KOPT-K1 (cell line): ENCODE measurements around the gene SBK3.
"Not testable (repeated sequence)": the region's sequence is repeated elsewhere in the genome, so short reads cannot be mapped to it uniquely, and the experiment has no call there.

Experiments
- H3K27ac ChIP-seq: fragments of 200-600 bp; sonication (generic); 2 replicates; pipeline ENCODE4 v1.5.1; 2016; ENCODE audit warnings: antibody characterized with exemption, mild to moderate bottlenecking, low read depth, low read length; ENCODE audit not compliant: poor library complexity, severe bottlenecking
- H3K36me3 ChIP-seq: fragments of 200-600 bp; sonication (generic); 2 replicates; pipeline ENCODE4 v1.5.1; 2017; ENCODE audit warnings: antibody characterized with exemption, mild to moderate bottlenecking, low read length, moderate library complexity; ENCODE audit not compliant: insufficient read depth
- H3K9me3 ChIP-seq: fragments of 200-600 bp; sonication (generic); 2 replicates; pipeline ENCODE4 v1.5.1; 2017; ENCODE audit warnings: antibody characterized with exemption, low read length, mild to moderate bottlenecking; ENCODE audit not compliant: insufficient read depth, poor library complexity, severe bottlenecking

SBK3 gene

GRCh38 chr19:55580628-55581144, 35.3 kb upstream of the SBK3 start, which contains the start of gene ZNF579:
Gene ZNF579, minus strand, starts transcription at chr19:55580848. Its CDS starts 1,209 bp downstream, at chr19:55579639.
- Histone ChIP-seq H3K36me3 (peaks cover 12% of the 10 kb centered on the region; the same call in 1 of the 2 replicates), H3K9me3 (no peaks in the 10 kb centered on the region), H3K27ac (peak within 1 kb of the TSS; percentile 72)

GRCh38 chr19:55579766-55580621, 34.7 kb upstream of the SBK3 start:
- Histone ChIP-seq H3K36me3 (peaks cover 12% of the 10 kb centered on the region; the same call in 1 of the 2 replicates), H3K9me3 (no peaks in the 10 kb centered on the region), H3K27ac (peak overlapping the region; percentile 72)

GRCh38 chr19:55578761-55579747, 33.7 kb upstream of the SBK3 start:
- Histone ChIP-seq H3K27ac (peak overlapping the region; percentile 72), H3K9me3 (no peaks in the 10 kb centered on the region), H3K36me3 (peaks cover 12% of the 10 kb centered on the region; the same call in 1 of the 2 replicates)

GRCh38 chr19:55578031-55578760, 32.9 kb upstream of the SBK3 start:
- H3K9me3 ChIP-seq: no peaks in the 10 kb centered on the region
- H3K36me3 ChIP-seq: peaks cover 12% of the 10 kb centered on the region; the same call in 1 of the 2 replicates
- no peak overlapping the region for H3K27ac ChIP-seq

- Histone ChIP-seq H3K27ac (no peak overlapping the region), H3K36me3 (peaks cover 12% of the 10 kb centered on the region; the same call in 1 of the 2 replicates), H3K9me3 (no peaks in the 10 kb centered on the region)
These were observed 31.4 kb upstream of the SBK3 start for GRCh38 chr19:55576746-55577145.

- peaks cover 12% of the 10 kb centered on the region; the same call in 1 of the 2 replicates for H3K36me3 ChIP-seq
- not testable (repeated sequence) for H3K27ac ChIP-seq, H3K9me3 ChIP-seq
These were observed 28.6 kb upstream of the SBK3 start for GRCh38 chr19:55573929-55574328.

GRCh38 chr19:55569477-55569876, 24.1 kb upstream of the SBK3 start:
- not testable (repeated sequence) for H3K36me3 ChIP-seq, H3K27ac ChIP-seq, H3K9me3 ChIP-seq

- peaks cover 4% of the 10 kb centered on the region for H3K9me3 ChIP-seq
- no peak overlapping the region for H3K27ac ChIP-seq
- H3K36me3 ChIP-seq: no peaks in the 10 kb centered on the region
These were observed 22.5 kb upstream of the SBK3 start for GRCh38 chr19:55567708-55568328.

- Histone ChIP-seq H3K36me3 (no peaks in the 10 kb centered on the region), H3K9me3 (peaks cover 4% of the 10 kb centered on the region), H3K27ac (no peak overlapping the region)
These were observed 21.5 kb upstream of the SBK3 start for GRCh38 chr19:55566823-55567222.

- no peak overlapping the region for H3K27ac ChIP-seq
- peaks cover 11% of the 10 kb centered on the region for H3K9me3 ChIP-seq
- H3K36me3 ChIP-seq: no peaks in the 10 kb centered on the region
These were observed 17.9 kb upstream of the SBK3 start for GRCh38 chr19:55563261-55563690.

- H3K9me3 ChIP-seq: peaks cover 11% of the 10 kb centered on the region
- no peaks in the 10 kb centered on the region for H3K36me3 ChIP-seq
- H3K27ac ChIP-seq: no peak overlapping the region
These were observed 14.3 kb upstream of the SBK3 start for GRCh38 chr19:55559684-55560083.

GRCh38 chr19:55554741-55555152, 9.4 kb upstream of the SBK3 start:
- no peaks in the 10 kb centered on the region for H3K9me3 ChIP-seq
- no peaks in the 10 kb centered on the region for H3K36me3 ChIP-seq
- H3K27ac ChIP-seq: no peak overlapping the region

GRCh38 chr19:55554302-55554701, 9.0 kb upstream of the SBK3 start:
- Histone ChIP-seq H3K9me3 (no peaks in the 10 kb centered on the region), H3K36me3 (no peaks in the 10 kb centered on the region), H3K27ac (no peak overlapping the region)
